Neural progenitor cell (in vitro differentiated cells): ENCODE data around the gene BCKDK. TPM values are rescaled to one million over a fixed set of nuclear protein-coding genes. Genes with fewer than 3 reads are reported as not detected.

Experiments
- DNase-seq: peaks from one replicate; pipeline ENCODE4 v3.0.0-alpha.2; 2016; ENCODE audit warnings: low spot score
- H2AFZ ChIP-seq: fragments of 200-600 bp; sonication (generic); replicated peaks from 2 replicates; pipeline ENCODE4 v1.6.1; 2016; ENCODE audit warnings: antibody characterized with exemption
- H3F3A ChIP-seq: fragments of 200-600 bp; sonication (generic); 2 replicates; pipeline ENCODE4 v1.6.1; 2016; ENCODE audit warnings: antibody characterized with exemption, low read depth
- H3K27ac ChIP-seq: fragments of 200-600 bp; sonication (generic); 2 replicates; pipeline ENCODE4 v1.5.1; 2016; ENCODE audit warnings: mild to moderate bottlenecking
- H3K27me3 ChIP-seq: fragments of 200-600 bp; sonication (generic); 2 replicates; pipeline ENCODE4 v1.6.1; 2016; ENCODE audit warnings: mild to moderate bottlenecking, moderate library complexity
- H3K36me3 ChIP-seq: fragments of 200-600 bp; sonication (generic); 2 replicates; pipeline ENCODE4 v1.5.1; 2016
- H3K4me1 ChIP-seq: fragments of 200-600 bp; sonication (generic); 2 replicates; pipeline ENCODE4 v1.6.1; 2016; ENCODE audit warnings: mixed run types
- H3K4me2 ChIP-seq: fragments of 200-600 bp; sonication (generic); 2 replicates; pipeline ENCODE4 v1.6.1; 2016
- H3K4me3 ChIP-seq: fragments of 200-600 bp; sonication (generic); 2 replicates; pipeline ENCODE4 v1.5.1; 2016
- H3K79me2 ChIP-seq: fragments of 200-600 bp; sonication (generic); 2 replicates; pipeline ENCODE4 v1.6.1; 2016; ENCODE audit warnings: low read depth
- H3K9ac ChIP-seq: fragments of 200-600 bp; sonication (generic); 2 replicates; pipeline ENCODE4 v1.6.1; 2016
- H3K9me3 ChIP-seq: fragments of 200-600 bp; sonication (generic); 2 replicates; pipeline ENCODE4 v1.5.1; 2016; ENCODE audit warnings: low read depth
- H4K20me1 ChIP-seq: fragments of 200-600 bp; sonication (generic); 2 replicates; pipeline ENCODE4 v1.6.1; 2016; ENCODE audit warnings: low read depth
- H3K27ac Mint-ChIP-seq: 3 replicates; pipeline ENCODE4 v1.8.0; 2021; ENCODE audit warnings: mixed read lengths
- H3K27me3 Mint-ChIP-seq: 2 replicates; pipeline ENCODE4 v1.8.0; 2022; ENCODE audit warnings: low read depth, mild to moderate bottlenecking, inconsistent platforms, moderate library complexity, mixed read lengths; ENCODE audit not compliant: insufficient read depth
- H3K36me3 Mint-ChIP-seq: 3 replicates; pipeline ENCODE4 v1.8.0; 2021; ENCODE audit warnings: mixed read lengths
- H3K4me1 Mint-ChIP-seq: 3 replicates; pipeline ENCODE4 v1.8.0; 2021; ENCODE audit warnings: mixed read lengths
- H3K4me3 Mint-ChIP-seq: 3 replicates; pipeline ENCODE4 v1.8.0; 2021; ENCODE audit warnings: mild to moderate bottlenecking, moderate library complexity, mixed read lengths
- H3K9me3 Mint-ChIP-seq: 3 replicates; pipeline ENCODE4 v1.8.0; 2020; ENCODE audit warnings: mixed read lengths
- EZH2 ChIP-seq: fragments of 200-600 bp; sonication (generic); IDR thresholded peaks from 2 replicates; pipeline ENCODE4 v1.6.1; 2017; ENCODE audit warnings: antibody characterized with exemption, mild to moderate bottlenecking, moderate library complexity
- EZH2phosphoT487 ChIP-seq: fragments of 200-600 bp; sonication (generic); IDR thresholded peaks from 2 replicates; pipeline ENCODE4 v1.6.1; 2017; ENCODE audit warnings: antibody characterized with exemption
- total RNA-seq: library from RNA; depleted of rRNA; stranded (reverse); fragments of >200 nt; gene quantifications from 2 replicates; pipeline ENCODE4 v1.2.3, GENCODE V29; 2015; ENCODE audit warnings: low replicate concordance
- TF ChIP-seq, protein P1 (sequence below): fragments of 200-600 bp; sonication (generic); IDR thresholded peaks from 2 replicates; pipeline ENCODE4 v1.5.1; 2017; ENCODE audit warnings: antibody characterized with exemption, mild to moderate bottlenecking

The BCKDK gene
- total RNA-seq, 1 donor from 2014 or later, result 19.8 TPM

DNA sequence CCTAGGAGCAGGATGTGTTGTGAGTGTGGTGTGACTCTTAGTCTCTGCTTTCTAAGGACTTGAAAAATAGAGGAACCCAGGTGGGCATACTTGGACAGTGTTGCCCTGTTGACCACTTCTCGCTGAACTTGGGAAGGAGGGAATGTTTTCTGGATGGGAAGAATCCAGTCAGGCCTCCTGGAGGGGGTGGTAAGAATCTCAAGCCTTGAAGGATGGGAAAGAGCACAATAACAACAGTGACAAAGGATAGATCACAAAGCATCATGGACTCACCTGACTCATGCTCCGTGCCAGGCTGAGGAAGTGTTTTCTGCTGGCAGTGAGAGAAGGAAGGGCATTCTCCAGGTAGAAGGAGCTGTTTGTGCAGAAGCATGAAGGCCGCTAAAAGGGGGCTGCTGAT, 17.7 kb downstream of the BCKDK start:
- H3K27me3 ChIP-seq, result no peaks in the 10 kb centered on the region
- peaks cover 7% of the 10 kb centered on the region for H3K36me3 ChIP-seq
- H3K9ac ChIP-seq, result no peak overlapping the region
- H4K20me1 ChIP-seq, result no peaks in the 10 kb centered on the region
- H3K4me2 ChIP-seq, result no peak overlapping the region
- Mint-ChIP-seq H3K27me3 (peaks cover 2% of the 10 kb centered on the region), H3K27ac (peak overlapping the region; percentile 87), H3K36me3 (peaks cover 26% of the 10 kb centered on the region), H3K4me1 (no peaks in the 10 kb centered on the region), H3K4me3 (peak overlapping the region; percentile 3), H3K9me3 (no peaks in the 10 kb centered on the region)
- H3F3A ChIP-seq, result no peaks in the 10 kb centered on the region
- no peak overlapping the region for H3K27ac ChIP-seq
- DNase-seq, result no peak
- no peaks in the 10 kb centered on the region for H3K9me3 ChIP-seq
- no peaks in the 10 kb centered on the region for H3K4me1 ChIP-seq
- no peak overlapping the region for H3K4me3 ChIP-seq
- no peak overlapping the region for H2AFZ ChIP-seq
- no peaks in the 10 kb centered on the region for H3K79me2 ChIP-seq
- TF ChIP-seq EZH2phosphoT487, result no peak
- TF ChIP-seq, protein P1, sequence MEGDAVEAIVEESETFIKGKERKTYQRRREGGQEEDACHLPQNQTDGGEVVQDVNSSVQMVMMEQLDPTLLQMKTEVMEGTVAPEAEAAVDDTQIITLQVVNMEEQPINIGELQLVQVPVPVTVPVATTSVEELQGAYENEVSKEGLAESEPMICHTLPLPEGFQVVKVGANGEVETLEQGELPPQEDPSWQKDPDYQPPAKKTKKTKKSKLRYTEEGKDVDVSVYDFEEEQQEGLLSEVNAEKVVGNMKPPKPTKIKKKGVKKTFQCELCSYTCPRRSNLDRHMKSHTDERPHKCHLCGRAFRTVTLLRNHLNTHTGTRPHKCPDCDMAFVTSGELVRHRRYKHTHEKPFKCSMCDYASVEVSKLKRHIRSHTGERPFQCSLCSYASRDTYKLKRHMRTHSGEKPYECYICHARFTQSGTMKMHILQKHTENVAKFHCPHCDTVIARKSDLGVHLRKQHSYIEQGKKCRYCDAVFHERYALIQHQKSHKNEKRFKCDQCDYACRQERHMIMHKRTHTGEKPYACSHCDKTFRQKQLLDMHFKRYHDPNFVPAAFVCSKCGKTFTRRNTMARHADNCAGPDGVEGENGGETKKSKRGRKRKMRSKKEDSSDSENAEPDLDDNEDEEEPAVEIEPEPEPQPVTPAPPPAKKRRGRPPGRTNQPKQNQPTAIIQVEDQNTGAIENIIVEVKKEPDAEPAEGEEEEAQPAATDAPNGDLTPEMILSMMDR, result no peak
- no peak for TF ChIP-seq EZH2

DNA sequence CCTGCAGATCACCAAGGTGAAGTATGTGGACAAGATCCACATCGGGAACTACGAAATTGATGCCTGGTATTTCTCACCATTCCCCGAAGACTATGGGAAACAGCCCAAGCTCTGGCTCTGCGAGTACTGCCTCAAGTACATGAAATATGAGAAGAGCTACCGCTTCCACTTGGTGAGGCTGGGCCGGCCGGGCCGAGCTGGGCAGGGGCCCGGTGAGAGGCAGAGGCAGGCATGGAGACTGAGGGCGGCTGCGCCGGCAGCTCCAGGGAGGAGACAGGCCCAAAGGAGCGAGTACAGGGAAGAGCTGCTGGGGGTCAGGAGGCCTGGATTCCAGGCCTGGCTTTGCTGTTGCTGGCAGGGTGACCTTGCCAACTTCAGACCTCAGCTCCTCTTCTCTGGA, 19.0 kb downstream of the BCKDK start:
- Histone ChIP-seq H3K36me3 (peaks cover 3% of the 10 kb centered on the region), H3K9me3 (no peaks in the 10 kb centered on the region), H3F3A (no peaks in the 10 kb centered on the region), H3K27me3 (no peaks in the 10 kb centered on the region), H2AFZ (no peak overlapping the region), H3K79me2 (no peaks in the 10 kb centered on the region), H3K4me1 (no peaks in the 10 kb centered on the region), H4K20me1 (no peaks in the 10 kb centered on the region), H3K27ac (no peak overlapping the region), H3K4me3 (no peak overlapping the region), H3K4me2 (no peak overlapping the region), H3K9ac (no peak overlapping the region)
- Mint-ChIP-seq H3K4me3 (no peak overlapping the region), H3K36me3 (peaks cover 22% of the 10 kb centered on the region), H3K27me3 (no peaks in the 10 kb centered on the region), H3K9me3 (no peaks in the 10 kb centered on the region), H3K27ac (no peak overlapping the region), H3K4me1 (no peaks in the 10 kb centered on the region)
- TF ChIP-seq EZH2phosphoT487, result no peak
- TF ChIP-seq, protein P1, result no peak
- TF ChIP-seq EZH2, result no peak
- no peak for DNase-seq

DNA sequence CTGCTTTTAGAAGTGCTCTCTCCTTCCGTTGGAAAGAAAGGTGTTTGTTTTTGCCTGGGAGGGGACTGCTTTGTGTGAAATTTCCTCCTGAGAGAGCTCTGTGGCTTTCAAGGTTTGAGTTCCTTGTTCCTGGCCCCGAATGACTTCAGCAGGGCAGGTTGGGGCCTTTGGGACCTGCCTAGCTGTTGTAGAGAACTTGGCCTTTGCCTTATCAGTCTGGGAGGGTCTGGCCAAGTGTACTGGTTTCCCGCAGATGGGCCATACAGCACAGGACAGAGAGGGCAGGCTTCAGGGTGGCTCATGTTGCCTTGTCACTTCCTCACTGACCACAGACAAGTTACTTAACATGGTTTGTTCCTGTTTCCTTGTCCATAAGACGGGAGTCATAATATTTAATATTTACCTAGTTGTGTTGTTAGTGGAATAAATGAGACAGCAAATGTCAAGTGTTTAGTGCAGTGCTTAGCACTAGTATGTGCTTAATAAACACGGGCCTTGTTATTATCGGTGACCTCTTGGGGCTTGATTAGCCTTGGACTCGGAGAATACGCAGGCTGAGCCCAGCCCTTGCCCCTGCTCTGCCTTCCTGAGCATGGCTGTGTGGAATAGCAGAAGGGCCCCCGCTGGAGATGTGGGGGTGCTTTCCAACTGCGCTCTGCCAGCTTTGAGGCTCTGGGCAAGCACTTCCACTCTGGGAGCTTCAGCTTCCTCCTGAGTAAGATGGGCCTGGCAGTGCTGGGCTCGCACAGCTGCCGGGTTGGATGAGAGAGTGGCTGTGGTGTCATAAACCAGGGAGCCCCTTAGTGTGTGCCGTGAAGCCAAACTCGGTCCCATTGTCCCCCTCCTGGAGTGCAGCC, 20.8 kb downstream of the BCKDK start:
- no peak overlapping the region for H3K4me3 Mint-ChIP-seq
- H3K4me1 ChIP-seq, result peaks cover under 1% of the 10 kb centered on the region
- H4K20me1 ChIP-seq, result peaks cover 5% of the 10 kb centered on the region
- H3F3A ChIP-seq, result peaks cover 5% of the 10 kb centered on the region
- H3K9me3 Mint-ChIP-seq, result no peaks in the 10 kb centered on the region
- no peak overlapping the region for H3K4me2 ChIP-seq
- H3K27me3 Mint-ChIP-seq, result peaks cover 4% of the 10 kb centered on the region
- H3K4me3 ChIP-seq, result no peak overlapping the region
- peaks cover 18% of the 10 kb centered on the region for H3K36me3 Mint-ChIP-seq
- no peak overlapping the region for H3K9ac ChIP-seq
- TF ChIP-seq, protein P1, result no peak
- TF ChIP-seq EZH2 (no peak), EZH2phosphoT487 (no peak)
- no peak for DNase-seq
- no peak overlapping the region for H3K27ac ChIP-seq
- H3K27me3 ChIP-seq, result no peaks in the 10 kb centered on the region
- peaks cover 10% of the 10 kb centered on the region for H3K4me1 Mint-ChIP-seq
- H3K36me3 ChIP-seq, result no peaks in the 10 kb centered on the region
- no peak overlapping the region for H2AFZ ChIP-seq
- H3K79me2 ChIP-seq, result no peaks in the 10 kb centered on the region
- H3K9me3 ChIP-seq, result no peaks in the 10 kb centered on the region
- no peak overlapping the region for H3K27ac Mint-ChIP-seq
